Body of pancreas (tissue), 4 donors: ENCODE data around the gene SELENOM.

Experiments
- POLR2A ChIP-seq, 3 donors: fragments of 450-650 bp; IDR thresholded peaks; one replicate each; pipeline ENCODE4 v1.6.1; 2016; ENCODE audit warnings: antibody characterized with exemption in 3 of 3, mild to moderate bottlenecking in 2 of 3
- TF ChIP-seq, protein P1 (sequence below), 7 experiments: fragments of 450-650 bp in 4 of 7; fragments of 200-600 bp in 3 of 7; sonication (generic) in 3 of 7; IDR thresholded peaks; one replicate each; pipeline ENCODE4 v1.5.1; 2016 to 2019; ENCODE audit warnings: antibody characterized with exemption in 7 of 7

DNA sequence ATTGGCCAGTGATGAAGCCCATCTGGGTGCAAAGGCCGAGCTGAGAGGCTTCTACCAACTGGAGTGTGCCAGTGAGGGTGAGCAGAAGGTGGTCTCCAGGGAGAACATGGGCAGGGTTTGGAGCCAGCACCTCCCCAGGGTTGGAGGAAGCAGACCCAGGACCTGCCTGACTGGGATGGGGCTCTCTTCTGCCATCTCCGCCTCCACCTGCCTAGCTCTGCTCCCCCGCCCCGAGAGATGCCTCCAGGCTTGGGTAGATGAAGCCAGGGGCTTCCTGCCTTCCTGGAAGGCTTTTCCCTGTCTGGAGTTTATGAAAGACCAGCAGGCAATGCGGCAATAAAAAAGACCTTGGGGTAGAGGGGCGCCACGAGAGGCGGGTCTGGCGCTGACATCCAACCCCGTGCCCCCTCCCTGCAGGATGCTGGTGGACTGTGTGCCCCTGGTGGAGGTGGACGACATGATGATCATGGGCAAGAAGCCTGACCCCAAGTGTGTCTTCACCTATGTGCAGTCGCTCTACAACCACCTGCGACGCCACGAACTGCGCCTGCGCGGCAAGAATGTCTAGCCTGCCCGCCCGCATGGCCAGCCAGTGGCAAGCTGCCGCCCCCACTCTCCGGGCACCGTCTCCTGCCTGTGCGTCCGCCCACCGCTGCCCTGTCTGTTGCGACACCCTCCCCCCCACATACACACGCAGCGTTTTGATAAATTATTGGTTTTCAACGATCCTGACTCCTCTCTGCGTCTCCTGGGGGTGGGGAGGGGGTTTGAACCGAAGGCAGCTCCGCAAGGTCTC, 3.3 kb downstream of the SELENOM start:
- TF ChIP-seq, protein P1, sequence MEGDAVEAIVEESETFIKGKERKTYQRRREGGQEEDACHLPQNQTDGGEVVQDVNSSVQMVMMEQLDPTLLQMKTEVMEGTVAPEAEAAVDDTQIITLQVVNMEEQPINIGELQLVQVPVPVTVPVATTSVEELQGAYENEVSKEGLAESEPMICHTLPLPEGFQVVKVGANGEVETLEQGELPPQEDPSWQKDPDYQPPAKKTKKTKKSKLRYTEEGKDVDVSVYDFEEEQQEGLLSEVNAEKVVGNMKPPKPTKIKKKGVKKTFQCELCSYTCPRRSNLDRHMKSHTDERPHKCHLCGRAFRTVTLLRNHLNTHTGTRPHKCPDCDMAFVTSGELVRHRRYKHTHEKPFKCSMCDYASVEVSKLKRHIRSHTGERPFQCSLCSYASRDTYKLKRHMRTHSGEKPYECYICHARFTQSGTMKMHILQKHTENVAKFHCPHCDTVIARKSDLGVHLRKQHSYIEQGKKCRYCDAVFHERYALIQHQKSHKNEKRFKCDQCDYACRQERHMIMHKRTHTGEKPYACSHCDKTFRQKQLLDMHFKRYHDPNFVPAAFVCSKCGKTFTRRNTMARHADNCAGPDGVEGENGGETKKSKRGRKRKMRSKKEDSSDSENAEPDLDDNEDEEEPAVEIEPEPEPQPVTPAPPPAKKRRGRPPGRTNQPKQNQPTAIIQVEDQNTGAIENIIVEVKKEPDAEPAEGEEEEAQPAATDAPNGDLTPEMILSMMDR (IDR thresholded peaks at IDR 0.05): no peak
- no peak for TF ChIP-seq POLR2A (IDR thresholded peaks at IDR 0.05)
